Measurements from ENCODE around the gene SPATA31D4.
"Not testable (repeated sequence)": the region's sequence is repeated elsewhere in the genome, so short reads cannot be mapped to it uniquely, and the experiment has no call there.

SPATA31D4 gene

DNA sequence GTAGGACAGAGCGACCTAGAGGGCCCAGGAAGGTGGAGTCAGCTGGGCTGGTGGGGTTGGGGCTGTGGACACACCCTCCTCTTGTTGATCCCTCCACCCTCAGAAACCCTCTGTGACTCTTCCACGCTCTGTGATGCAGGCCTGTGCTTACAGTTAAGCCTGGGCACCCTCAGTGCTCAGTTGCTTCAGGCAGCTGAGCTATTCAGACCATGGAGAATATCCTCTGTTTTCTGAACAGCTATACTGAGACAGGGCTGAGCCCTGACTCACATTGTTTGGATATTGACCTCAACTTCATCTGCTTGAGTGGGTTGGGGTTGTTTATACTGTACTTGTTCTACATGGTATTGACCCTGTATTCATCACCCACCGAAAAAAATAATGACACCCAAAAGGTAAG is at the start of gene SPATA31D4:
Gene SPATA31D4, plus strand, starts transcription at position 124 of the 400 bp plus-strand sequence. Its CDS starts 86 bp downstream, at position 210.
- not testable (repeated sequence) for DNase-seq

DNA sequence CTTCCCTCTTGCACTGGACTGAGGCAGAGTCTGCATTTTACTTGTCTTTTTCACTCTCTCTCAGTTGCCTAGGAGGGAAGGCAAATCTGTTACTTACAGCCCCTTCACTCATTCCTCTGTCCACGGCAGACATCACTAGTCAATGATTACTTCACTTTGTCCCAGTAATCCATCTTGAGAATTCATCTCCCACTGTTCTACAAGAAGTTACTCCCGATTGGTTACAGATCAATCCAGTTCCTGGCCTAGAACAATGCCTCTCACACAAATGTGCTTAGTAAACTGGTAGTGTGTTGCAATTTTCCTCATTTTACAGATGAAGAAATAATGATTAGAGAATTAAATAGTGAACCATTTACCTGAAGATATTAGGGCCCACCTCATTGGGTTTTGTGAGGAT is 49.7 kb upstream of the SPATA31D4 start:
- no peak for DNase-seq

DNA sequence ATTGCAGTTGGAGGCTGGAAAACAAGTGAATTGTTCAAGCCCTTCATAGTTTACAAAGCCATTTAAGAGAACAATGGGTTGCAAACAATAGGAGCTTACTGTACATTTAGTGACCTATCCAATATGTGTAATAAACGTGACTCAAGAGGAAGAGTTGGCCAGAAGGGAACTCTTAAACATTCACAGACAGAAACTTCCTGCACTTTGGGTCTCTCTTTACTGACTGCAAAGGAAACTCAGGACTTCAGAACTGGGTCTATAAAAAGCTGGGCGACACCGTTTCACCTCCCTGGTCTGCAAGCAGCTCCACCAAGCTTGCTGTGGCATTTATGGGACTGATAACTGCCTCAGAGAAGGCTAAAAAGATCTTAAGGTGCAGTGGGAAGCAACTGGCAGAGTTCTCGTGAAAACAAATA is 48.7 kb upstream of the SPATA31D4 start:
- DNase-seq = no peak

DNA sequence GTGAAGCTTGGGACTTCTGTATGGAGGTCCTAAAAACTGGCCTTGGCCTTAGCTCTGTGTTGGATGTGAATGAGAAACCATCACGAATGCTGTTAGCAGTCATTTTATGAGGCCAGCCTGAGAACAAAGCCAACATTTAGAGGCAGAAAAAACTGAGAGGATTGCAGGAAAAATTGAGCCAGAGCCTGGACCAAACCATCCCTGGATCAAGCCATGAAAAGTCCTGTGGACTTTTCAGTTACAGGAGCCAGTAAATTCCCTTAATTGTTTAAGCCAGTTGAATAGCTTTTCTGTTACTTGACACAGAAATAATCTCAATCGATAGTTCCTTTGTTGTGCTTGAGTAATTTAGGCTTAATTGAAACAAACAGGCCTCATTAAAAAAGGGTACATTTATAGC is 42.6 kb upstream of the SPATA31D4 start:
- DNase-seq = no peak

DNA sequence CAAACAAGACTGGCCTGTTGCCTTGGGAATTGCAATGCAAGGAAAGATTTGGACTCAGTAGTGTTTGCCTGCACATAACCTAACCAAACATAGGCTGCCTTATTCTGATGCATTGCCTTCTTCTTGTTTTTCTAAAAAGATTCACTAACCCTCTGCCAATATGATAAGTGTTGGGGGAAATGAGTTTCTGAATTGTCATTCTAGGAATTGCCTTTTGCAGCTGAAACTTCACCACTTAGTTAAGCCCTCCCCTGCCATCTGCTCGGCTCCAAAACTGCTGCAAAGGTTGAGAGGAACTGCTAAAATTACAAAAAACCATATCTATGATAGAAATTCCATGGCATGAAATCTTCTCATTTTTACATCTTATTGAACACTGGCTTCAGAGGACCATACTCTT is 41.6 kb upstream of the SPATA31D4 start:
- no peak for DNase-seq

DNA sequence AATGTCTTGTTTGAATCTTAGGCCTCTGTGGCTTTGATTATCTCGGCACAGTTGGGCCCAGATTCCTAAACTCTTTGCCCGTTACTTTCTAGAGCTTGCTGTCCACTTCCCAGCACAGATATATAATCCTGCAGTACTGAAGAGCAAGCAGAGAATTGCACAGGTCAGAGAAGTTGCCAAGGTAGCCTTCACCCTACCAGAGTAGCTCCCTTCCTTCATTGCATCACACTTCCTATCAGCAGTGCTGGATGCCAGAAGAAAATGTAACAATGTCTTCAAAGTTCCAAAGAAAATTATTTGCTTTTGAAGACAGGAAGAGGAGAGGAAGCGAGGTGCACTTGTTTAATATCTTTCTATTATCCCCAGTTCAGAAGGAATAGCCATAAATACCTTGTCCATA is 38.1 kb upstream of the SPATA31D4 start:
- no peak for DNase-seq

DNA sequence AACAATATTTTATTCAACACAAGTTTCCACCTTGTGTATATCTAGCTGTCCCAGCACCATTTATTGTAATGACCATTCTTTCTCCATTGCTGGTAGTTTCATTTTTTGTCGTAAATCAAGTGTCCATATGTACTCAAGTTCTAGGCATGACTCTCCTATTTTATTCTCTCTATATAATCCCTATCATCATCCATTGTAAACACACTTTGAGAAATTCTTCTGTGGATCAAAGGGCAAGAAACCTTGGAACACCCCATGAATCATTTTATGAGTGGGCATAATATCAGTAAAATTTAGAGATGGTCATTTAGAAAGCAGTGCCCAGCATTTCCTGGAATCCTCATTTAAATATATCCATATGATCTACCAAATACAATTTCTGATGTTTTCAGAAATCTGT is 35.8 kb upstream of the SPATA31D4 start:
- DNase-seq = no peak

DNA sequence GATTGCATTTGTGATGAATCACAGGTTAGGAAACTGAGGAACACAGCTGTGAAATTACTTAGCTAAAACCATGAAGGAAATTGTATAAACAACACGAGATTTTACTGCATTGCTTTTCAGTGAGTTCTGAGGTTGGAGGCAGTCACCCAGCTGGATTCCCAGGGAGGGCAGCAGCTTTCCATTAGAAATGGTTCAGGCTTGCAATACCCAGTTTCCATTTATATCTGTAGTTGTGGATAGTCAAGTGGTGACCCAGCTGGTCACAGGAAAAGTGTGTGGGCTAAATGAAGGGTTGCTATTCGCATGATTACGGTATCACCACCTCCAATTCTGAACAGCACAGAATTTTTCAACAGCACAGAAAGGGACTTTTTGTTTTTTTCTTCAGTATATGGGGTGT is 34.3 kb upstream of the SPATA31D4 start:
- DNase-seq = no peak

DNA sequence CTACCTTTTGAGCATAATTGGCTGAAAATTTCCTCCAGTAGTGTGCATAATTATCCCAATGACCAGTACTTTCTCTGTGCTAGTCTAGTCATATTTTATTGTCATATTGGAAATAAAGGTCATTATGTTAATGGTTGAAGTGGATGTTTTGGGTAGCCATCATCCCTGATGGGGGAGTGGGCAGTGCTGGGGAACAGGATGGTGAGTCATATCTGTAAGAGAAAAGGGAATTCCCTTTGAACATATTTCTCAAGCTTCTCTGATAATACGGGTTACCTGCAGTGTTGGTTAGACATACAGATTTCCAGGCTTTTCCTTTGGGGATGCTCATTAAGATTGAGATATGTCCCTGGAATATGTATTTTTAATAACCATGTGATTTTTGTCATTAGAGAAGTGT is 33.3 kb upstream of the SPATA31D4 start:
- DNase-seq = no peak

DNA sequence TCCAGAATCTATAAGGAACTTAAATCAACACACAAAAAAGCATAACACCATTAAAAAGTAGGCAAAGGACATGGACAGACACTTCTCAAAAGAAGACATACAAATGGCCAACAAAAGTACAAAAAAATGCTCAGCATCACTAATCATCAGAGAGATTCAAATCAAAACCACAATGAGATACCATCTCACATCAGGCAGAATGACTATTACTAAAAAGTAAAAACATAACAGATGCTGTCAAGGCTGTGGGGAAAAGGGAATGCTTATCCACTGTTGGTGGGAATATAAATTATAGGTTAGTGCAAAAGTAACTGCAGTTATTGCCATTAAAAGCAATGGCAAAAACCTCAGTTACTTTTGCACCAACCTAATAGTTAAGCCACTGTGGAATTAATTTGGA is 32.2 kb upstream of the SPATA31D4 start:
- no peak for DNase-seq

DNA sequence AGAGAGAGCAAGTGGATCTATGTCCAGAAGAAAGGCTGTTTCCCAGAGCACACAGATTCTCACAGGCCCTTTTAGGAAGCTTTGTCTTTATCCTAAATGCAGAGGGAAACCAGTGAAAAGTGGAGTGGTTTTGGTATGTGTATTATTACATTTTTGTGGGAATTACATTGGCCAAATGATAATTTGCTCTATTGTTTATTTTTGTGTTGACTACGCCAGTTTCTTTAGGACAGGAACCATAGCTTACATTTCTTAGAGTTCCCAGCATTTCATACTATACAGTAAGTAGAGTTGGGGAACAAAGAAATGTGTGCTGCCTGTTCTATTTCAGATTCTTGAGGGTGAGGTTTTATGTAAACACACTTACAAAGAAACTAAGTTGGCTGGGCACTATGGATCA is 29.4 kb upstream of the SPATA31D4 start:
- DNase-seq = no peak

DNA sequence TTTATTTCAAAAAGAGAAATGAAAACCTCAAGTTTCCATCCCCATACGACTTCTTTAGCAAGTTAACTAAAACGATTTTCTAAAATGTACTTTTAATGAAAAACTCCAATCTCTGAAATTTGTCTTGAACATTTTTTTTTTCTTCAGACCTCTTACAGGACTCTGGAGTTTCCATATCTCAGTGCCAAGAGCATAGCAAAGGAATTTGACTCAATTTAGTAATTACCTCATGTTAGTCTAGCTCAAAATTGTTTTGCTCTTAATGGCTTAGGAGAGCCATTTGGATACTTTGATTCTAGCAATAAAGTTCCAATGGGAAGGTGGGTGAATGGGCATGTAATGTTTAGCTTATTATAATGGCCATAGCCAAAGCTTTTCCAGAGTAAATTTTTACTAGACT is 26.0 kb upstream of the SPATA31D4 start:
- no peak for DNase-seq

DNA sequence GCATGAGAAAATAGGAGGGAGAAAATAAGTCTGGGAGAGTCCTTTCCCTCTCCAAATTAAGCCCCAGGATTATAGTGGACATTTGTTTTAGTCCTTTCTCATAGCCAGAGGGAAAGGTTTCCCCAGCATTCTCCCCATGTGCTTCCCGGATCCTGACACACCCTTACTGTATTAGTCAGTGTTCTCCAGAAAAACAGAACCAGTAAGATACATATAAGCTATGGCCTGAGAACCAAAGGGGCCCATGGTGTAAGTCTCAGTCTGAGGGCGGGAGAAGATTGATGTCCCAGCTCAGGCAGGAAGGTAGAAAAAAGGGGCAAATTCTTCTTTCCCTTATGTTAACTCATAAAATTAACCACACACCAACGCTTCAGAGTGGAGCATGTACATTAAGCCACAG is 25.6 kb upstream of the SPATA31D4 start:
- DNase-seq = no peak

DNA sequence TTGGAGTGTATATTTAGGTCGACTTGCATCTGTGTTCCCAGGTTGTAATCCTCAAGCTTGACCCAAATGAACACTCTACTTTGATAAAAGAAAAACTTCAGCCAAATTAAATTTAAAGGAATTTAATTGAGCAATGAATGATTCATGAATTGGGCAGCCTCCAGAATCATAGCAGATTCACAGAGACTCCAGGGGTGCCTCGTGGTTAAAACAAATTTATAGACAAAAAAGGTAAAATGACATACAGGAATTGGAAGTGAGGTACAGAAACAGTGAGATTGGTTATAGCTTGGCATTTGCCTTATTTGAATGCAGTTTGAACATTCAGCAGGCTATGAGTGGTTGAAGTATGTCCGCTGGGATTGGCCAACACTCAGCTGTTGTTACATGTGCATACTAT is 21.6 kb upstream of the SPATA31D4 start:
- DNase-seq = no peak

DNA sequence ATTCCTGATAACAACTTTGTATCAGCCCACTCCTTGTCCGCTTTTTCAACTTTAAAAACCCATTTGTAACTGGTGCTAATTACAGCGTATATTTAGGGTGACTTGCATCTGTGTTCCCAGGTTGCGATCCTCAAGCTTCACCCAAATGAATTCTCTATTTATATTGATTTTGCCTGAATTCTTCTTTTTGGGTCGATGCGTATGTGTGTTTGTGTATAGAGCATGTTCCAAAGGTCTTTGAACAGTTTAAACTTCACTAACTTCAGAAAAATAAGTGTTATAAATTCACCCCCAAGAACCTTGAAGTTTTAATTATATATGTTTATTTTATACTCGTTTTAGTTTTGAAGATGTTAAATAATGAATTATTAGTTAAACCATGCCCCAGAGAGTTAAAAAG is 16.1 kb upstream of the SPATA31D4 start:
- DNase-seq = no peak

DNA sequence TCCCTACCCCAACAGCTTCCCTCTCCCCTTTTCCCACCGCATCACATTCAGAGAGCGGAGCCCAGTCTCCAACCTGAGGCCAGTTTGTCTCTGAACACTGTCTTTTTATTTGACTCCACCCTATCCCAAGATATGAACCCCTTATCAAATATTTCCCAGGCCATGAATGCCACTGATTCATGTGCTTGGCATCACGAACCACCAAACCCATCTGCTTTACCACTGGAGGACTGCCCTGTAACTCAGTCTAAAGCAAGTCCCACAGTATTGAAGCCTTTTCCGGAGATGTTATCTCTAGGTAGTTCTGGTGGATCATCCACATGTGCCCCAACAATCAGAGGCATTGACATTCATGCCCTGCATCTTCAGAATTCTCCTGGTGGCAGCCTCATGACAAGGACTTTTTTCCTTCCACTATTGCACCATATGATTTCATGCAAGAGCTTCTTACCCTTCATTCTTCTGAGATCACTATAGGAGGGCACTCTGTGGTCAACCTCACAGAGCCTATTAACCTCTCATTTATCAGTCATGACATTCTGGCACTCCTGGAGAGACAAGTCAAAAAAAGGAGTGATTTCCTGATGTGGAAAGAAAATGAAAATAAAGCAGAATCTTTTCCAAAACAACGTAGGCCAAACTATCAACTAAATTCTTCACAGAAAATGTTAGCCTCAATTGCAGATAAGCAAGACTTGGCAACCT is 12.3 kb upstream of the SPATA31D4 start:
- DNase-seq = no peak

DNA sequence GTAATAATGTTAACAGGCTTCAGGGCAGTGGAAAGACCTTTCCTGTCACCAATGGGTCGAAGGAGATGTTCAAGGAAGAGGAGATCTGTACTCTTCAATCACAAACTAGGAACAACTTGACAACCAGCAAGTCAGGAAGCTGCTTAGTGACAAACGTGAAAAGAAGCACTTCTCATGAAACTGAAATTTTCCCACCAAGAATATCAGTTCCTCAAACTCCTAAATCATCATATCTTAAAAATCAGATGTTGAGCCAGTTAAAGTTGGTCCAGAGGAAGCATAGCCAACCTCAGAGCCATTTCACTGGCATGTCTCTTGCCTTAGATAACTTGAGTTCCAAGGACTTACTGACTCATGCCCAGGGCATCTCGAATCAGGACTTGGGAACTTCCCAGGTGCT is 9.7 kb upstream of the SPATA31D4 start:
- not testable (repeated sequence) for DNase-seq

DNA sequence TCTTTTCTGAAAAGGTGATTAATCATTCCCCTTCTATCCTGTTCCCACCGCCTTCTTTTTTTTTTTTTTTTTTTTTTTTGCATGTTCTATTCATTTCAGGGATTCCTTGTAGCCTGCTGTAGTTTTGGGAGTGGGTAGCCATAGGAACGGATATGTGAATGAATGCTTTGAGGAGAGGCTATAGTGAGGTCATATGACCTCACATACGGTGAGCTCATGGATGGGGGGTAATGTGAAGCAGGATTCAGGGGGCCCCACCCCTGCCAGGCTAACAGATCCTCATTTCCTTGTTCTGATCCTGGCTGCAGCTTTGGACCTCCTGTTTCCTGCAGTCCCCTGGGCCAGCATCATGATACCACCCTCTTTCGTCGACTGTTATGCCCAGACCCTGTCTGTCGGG is 1.9 kb downstream of the SPATA31D4 start:
- DNase-seq = not testable (repeated sequence)

DNA sequence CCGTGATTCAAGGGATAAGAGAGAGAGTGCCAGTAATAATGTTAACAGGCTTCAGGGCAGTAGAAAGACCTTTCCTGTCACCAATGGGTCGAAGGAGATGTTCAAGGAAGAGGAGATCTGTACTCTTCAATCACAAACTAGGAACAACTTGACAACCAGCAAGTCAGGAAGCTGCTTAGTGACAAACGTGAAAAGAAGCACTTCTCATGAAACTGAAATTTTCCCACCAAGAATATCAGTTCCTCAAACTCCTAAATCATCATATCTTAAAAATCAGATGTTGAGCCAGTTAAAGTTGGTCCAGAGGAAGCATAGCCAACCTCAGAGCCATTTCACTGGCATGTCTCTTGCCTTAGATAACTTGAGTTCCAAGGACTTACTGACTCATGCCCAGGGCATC is 5.3 kb downstream of the SPATA31D4 start:
- DNase-seq = not testable (repeated sequence)

DNA sequence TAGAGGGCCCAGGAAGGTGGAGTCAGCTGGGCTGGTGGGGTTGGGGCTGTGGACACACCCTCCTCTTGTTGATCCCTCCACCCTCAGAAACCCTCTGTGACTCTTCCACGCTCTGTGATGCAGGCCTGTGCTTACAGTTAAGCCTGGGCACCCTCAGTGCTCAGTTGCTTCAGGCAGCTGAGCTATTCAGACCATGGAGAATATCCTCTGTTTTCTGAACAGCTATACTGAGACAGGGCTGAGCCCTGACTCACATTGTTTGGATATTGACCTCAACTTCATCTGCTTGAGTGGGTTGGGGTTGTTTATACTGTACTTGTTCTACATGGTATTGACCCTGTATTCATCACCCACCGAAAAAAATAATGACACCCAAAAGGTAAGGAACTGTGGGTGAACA is 15.2 kb downstream of the SPATA31D4 start, which contains the start of gene SPATA31D3:
Gene SPATA31D3, plus strand, starts transcription at position 108 of the 400 bp plus-strand sequence. Its CDS starts 86 bp downstream, at position 194.
- not testable (repeated sequence) for DNase-seq

DNA sequence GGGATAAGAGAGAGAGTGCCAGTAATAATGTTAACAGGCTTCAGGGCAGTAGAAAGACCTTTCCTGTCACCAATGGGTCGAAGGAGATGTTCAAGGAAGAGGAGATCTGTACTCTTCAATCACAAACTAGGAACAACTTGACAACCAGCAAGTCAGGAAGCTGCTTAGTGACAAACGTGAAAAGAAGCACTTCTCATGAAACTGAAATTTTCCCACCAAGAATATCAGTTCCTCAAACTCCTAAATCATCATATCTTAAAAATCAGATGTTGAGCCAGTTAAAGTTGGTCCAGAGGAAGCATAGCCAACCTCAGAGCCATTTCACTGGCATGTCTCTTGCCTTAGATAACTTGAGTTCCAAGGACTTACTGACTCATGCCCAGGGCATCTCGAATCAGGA is 20.4 kb downstream of the SPATA31D4 start:
- DNase-seq = not testable (repeated sequence)

DNA sequence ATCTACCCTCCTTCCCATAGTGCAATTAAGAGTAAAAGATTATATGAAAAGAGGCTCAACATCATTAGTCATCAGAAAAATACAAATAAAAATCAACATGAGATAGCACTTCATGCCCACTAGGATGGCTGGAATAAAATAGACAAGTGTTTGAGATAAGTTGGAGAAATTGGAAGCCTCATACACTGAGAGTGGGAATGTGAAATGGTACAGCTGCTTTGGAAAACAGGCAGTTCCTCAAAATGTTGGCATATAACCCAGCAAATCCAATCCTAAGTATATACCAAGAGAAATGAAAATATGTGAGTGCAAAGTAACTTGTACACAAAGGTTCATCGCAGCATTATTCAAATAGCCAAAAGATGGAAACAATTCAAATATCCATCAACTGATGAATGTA is 24.9 kb downstream of the SPATA31D4 start:
- no peak for DNase-seq

DNA sequence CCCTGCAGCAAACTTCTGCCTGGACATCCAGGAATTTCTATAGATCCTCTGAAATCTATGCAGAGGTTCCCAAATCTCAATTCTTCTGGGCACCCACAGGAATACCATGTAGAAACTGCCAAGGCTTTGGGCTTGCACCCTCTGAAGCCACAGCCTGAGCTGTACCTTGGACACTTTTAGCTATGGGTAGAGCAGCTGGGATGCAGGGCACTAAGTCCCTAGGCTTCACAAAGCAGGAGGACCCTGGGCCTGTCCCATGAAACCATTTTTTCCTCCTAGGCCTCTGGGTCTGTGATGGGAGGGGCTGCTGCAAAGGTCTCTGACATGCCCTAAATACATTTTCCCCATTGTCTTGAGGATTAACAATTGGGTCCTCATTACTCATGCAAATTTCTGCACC is 27.4 kb downstream of the SPATA31D4 start:
- no peak for DNase-seq

DNA sequence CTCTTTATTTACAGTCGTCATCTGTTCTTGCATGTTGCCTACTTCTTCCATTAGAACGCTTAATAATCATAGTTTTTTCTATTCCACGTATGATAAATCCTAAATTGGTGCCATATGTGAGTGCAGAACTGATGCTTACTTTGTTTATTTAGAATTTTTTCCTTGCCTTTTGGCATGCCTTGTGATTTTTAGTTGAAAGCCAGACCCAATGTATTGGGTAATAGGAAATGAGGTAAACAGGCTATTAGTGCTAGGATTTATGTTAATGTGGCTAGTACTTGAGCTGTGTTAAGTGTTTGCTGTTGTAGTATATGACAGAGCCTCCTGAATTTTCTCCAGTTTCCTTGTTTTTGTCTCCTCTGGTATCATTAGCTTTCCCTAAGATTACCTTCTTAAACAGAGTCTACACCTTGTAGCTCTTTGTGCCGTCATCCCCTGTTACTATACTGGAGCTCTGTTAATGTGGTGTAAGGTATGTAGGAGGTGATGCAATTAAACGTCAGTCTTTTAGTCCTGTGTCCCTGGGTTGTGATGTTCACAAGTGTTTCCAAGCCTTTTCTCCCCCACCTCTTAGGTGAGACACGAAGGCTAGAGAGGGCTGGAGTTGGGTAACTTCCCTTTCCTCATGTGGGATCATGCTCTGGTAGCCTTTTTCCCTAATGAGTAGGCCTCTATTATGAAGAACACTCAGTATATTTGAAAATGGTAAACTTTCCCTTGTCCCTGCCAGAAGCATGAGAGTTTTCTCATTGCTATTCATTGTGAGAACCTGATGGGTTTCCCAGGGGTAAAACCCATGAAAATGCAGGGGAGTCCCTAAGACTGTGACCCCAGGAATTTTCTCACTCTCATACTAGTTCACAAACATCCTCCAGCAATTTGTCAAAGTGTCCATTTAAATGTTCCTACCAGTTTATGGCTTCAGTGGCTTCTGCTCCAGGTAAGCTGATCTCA is 36.3 kb downstream of the SPATA31D4 start:
- no peak for DNase-seq
